Mucosa of descending colon (tissue), 3 donors: Measurements from ENCODE around the gene CDK11B. TPM values are rescaled to one million over a fixed set of nuclear protein-coding genes. Genes with fewer than 3 reads are reported as not detected.

Experiments used
- ATAC-seq: fragments of 200-7000 bp; cut with Tn5 transposase; one replicate; pipeline ENCODE4 v1.9.1; 2020; ENCODE audit warnings: mild to moderate bottlenecking, moderate library complexity
- DNase-seq, 3 donors: peaks; one replicate each; pipeline ENCODE4 v3.0.0-alpha.2; 2020
- H3K36me3 ChIP-seq: fragments of 200-600 bp; one replicate; pipeline ENCODE4 v1.8.0; 2021; ENCODE audit warnings: low read depth, mild to moderate bottlenecking
- H3K4me1 ChIP-seq: fragments of 200-600 bp; one replicate; pipeline ENCODE4 v1.8.0; 2021; ENCODE audit warnings: low read depth, mild to moderate bottlenecking
- H3K4me3 ChIP-seq: fragments of 200-600 bp; one replicate; pipeline ENCODE4 v1.8.0; 2021; ENCODE audit warnings: mild to moderate bottlenecking
- H3K9me3 ChIP-seq: fragments of 200-600 bp; one replicate; pipeline ENCODE4 v1.8.0; 2021; ENCODE audit warnings: mild to moderate bottlenecking
- CTCF ChIP-seq: fragments of 200-600 bp; IDR thresholded peaks from one replicate; pipeline ENCODE4 v1.8.0; 2022; ENCODE audit warnings: antibody characterized with exemption, mild to moderate bottlenecking
- intact Hi-C, 2 donors: fragments of 100-400 bp; cut with DNase I in 1 of 2; cut with micrococcal nuclease in 1 of 2; formaldehyde crosslinking; loops; one replicate each; pipeline versions ENCODE4 v1.11.0 to v1.11.1; 2022; cut with DNase I, micrococcal nuclease
- total RNA-seq, 3 donors: library from RNA; stranded (reverse); fragmentation: NEBNext Ultra II Directional in 2 of 3; extraction: Animal tissue kit (Norgen Biotek cat#: 25700) in 2 of 3; gene quantifications; one replicate each; pipeline versions ENCODE4 v1.2.1 to v1.2.4, GENCODE V29; 2021 to 2023
- donor health status: DM: no; HTN: no; CAD: no; lungs with moderate emphysema.
- donor health status: DM: no; HTN: no; CAD: no.
- donor health status: DM: no; HTN: yes; CAD: no.

CDK11B gene
- total RNA-seq, 3 donors from 2014 or later = 31.9 to 45.6 (median 36.8) TPM

GRCh38 chr1:1626207-1627141 lies 32.3 kb downstream of the CDK11B start:
- DNase-seq (peak in 2 of 3 donors; percentile 54 to 61), ATAC-seq (no peak)
- Histone ChIP-seq H3K4me1 (peaks cover 12% of the 10 kb centered on the region), H3K9me3 (no peaks in the 10 kb centered on the region), H3K4me3 (no peak overlapping the region), H3K36me3 (no peaks in the 10 kb centered on the region)
- TF ChIP-seq CTCF = no peak
- intact Hi-C loops = no loop called here

DNA sequence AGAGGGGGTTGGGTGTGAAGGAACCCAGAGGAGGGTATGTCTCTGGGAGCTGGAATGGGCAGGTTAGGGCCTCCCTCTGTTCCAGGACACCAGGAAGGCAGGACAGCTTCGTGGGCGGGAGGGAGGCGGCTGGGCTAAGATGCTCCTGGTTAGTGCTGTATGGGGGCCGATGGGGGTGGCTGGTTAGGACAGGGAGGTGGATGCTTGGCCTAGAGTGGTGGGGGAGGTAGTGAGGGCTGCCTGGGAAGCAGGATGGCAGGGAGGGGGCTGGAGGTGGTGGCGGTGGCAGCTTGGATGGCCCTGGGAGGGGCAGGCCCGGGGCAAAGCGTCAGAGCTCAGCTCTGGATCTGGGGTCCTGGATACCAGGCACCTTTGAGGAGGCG lies 33.0 kb downstream of the CDK11B start:
- Histone ChIP-seq H3K36me3 (no peaks in the 10 kb centered on the region), H3K9me3 (no peaks in the 10 kb centered on the region), H3K4me3 (no peak overlapping the region), H3K4me1 (peaks cover 10% of the 10 kb centered on the region)
- TF ChIP-seq CTCF = no peak
- DNase-seq (peak in 1 of 3 donors; percentile 43), ATAC-seq (no peak)
- intact Hi-C loops = no loop called here

- intact Hi-C loops = no loop called here
Observed at GRCh38 chr1:1625404-1625775, 33.4 kb downstream of the CDK11B start.

DNA sequence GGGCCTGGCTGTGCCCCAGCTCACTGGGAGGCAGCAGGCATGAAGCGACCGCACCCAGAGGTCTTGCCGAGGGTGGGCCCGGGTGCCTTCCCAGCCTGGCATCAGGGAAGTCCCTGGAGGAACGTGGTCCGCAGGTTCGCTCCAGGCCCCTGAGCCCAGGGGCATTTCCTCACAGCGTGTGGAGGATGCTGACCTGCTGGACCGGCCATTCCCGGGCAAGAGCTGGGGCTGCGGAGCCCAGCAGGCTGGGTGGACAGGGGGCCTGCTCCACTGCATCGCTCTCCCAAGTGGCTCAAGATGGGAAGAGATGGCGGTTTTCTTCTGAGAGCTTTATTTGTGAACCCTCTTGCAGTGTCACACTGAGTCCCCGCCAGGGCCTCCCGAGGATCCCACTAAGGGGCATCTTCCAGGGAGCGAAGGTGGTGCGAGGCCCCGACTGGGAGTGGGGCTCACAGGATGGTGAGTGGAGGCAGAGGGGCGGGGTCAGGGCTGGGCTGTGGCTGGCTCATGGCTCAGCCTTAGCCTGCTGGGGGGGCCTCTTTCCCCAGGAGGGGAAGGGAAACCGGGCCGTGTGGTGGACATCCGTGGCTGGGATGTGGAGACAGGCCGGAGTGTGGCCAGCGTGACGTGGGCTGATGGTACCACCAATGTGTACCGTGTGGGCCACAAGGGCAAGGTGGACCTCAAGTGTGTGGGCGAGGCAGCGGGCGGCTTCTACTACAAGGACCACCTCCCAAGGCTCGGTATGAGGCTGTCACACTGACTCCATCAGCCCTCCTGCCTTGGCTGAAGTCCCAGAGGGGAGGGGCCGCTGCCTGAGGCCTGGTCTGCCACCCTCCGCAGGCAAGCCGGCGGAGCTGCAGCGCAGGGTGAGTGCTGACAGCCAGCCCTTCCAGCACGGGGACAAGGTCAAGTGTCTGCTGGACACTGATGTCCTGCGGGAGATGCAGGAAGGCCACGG lies 34.1 kb downstream of the CDK11B start:
- ATAC-seq = no peak
- H3K9me3 ChIP-seq = no peaks in the 10 kb centered on the region
- no peaks in the 10 kb centered on the region for H3K36me3 ChIP-seq
- H3K4me1 ChIP-seq = peaks cover 10% of the 10 kb centered on the region
- peak in 1 of 3 donors; percentile 55 for DNase-seq
- no peak for TF ChIP-seq CTCF
- intact Hi-C loops = no loop called here
- no peak overlapping the region for H3K4me3 ChIP-seq

More at GRCh38 chr1:1625404-1625775, 33.4 kb downstream of the CDK11B start:
- no peak for TF ChIP-seq CTCF
- no peak for ATAC-seq
- no peaks in the 10 kb centered on the region for H3K9me3 ChIP-seq
- peak in 1 of 3 donors; percentile 57 for DNase-seq
- peaks cover 10% of the 10 kb centered on the region for H3K4me1 ChIP-seq
- H3K36me3 ChIP-seq = no peaks in the 10 kb centered on the region
- no peak overlapping the region for H3K4me3 ChIP-seq

DNA sequence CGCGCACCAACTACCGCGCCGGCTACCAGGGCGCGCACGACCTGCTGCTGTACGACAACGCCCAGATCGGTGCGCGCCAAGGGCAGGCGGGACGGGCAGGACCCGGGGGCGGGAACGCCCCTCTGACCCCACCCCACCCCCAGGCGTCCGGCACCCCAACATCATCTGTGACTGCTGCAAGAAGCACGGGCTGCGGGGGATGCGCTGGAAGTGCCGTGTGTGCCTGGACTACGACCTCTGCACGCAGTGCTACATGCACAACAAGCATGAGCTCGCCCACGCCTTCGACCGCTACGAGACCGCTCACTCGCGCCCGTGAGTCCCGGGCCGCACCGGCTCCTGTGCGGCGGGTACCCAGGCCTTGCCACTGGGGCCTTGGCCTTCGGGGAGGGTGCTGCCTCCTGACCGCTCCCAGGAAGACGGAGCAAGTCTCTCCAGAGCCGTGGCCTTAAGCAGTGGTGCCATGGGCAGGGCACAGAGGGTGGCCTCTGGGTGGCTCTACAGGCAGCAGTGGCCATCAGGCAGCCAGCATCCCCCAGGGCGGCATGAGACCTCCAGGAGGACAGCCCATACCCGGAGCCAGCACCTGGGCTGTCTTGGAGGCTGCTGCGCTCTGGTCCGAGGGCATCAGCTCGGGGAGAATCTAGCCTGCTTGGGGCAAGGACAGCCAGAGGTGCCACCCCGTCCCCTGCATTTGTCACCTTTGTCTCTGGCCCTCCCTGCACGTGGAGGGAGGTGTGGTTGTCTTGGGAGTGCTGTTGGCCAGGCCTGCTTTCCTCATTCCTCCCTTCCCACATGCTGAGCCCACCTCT lies 35.0 kb downstream of the CDK11B start:
- Histone ChIP-seq H3K9me3 (no peaks in the 10 kb centered on the region), H3K4me3 (no peak overlapping the region), H3K4me1 (peaks cover 10% of the 10 kb centered on the region), H3K36me3 (no peaks in the 10 kb centered on the region)
- intact Hi-C loops = no loop called here
- no peak for TF ChIP-seq CTCF
- peak in 1 of 3 donors; percentile 62 for DNase-seq
- no peak for ATAC-seq
